GM12878 (cell line): ENCODE measurements around the gene BCL11A. TPM values are rescaled to one million over a fixed set of nuclear protein-coding genes. Genes with fewer than 3 reads are reported as not detected.

Experiments used
- ASH2L ChIP-seq: fragments of 300-600, 200-600 bp; sonication (generic); IDR thresholded peaks from 2 replicates; pipeline ENCODE4 v1.6.1; 2017; ENCODE audit warnings: low read depth, mild to moderate bottlenecking, borderline replicate concordance
- BCL3 ChIP-seq: IDR thresholded peaks from 2 replicates; pipeline ENCODE4 v1.6.1; 2011; ENCODE audit warnings: borderline replicate concordance, low read depth, mild to moderate bottlenecking, moderate library complexity, low read length; ENCODE audit not compliant: insufficient read depth, poor library complexity, severe bottlenecking
- CEBPZ ChIP-seq: fragments of 150-350 bp; IDR thresholded peaks from 2 replicates; pipeline ENCODE4 v1.6.1; 2016; ENCODE audit warnings: low read depth, low read length
- CHD2 ChIP-seq: IDR thresholded peaks from 2 replicates; pipeline ENCODE4 v1.6.1; 2011; ENCODE audit warnings: low read depth, low read length, improper control_type of control experiment, borderline replicate concordance
- DPF2 ChIP-seq: fragments of 450-650 bp; IDR thresholded peaks from 2 replicates; pipeline ENCODE4 v1.6.1; 2017; ENCODE audit warnings: mild to moderate bottlenecking
- EP300 ChIP-seq, 2 experiments: fragments of 150-350 bp in 1 of 2; IDR thresholded peaks; 2 replicates each; pipeline ENCODE4 v1.6.1; 2011 to 2012; ENCODE audit warnings: low read depth in 2 of 2, low read length in 2 of 2, borderline replicate concordance in 1 of 2, improper control_type of control experiment in 1 of 2, inconsistent platforms in 1 of 2; ENCODE audit not compliant: control insufficient read depth in 1 of 2
- FOXK2 ChIP-seq: fragments of 450-650 bp; IDR thresholded peaks from 2 replicates; pipeline ENCODE4 v1.6.1; 2017; ENCODE audit warnings: mild to moderate bottlenecking, moderate library complexity
- GATAD2B ChIP-seq: fragments of 450-650 bp; conservative IDR thresholded peaks from 2 replicates; pipeline ENCODE4 v1.6.1; 2017; ENCODE audit warnings: low read depth, mild to moderate bottlenecking, moderate library complexity
- HCFC1 ChIP-seq: fragments of 150-350 bp; IDR thresholded peaks from 2 replicates; pipeline ENCODE4 v1.6.1; 2014; ENCODE audit warnings: low read length
- MEF2B ChIP-seq: fragments of 450-650 bp; IDR thresholded peaks from 2 replicates; pipeline ENCODE4 v1.6.1; 2018; ENCODE audit warnings: mild to moderate bottlenecking, moderate library complexity; ENCODE audit not compliant: partially characterized antibody, poor library complexity, severe bottlenecking
- MTA2 ChIP-seq: fragments of 450-650 bp; IDR thresholded peaks from 2 replicates; pipeline ENCODE4 v1.6.1; 2016; ENCODE audit warnings: low read depth, mild to moderate bottlenecking, moderate library complexity
- NKRF ChIP-seq: fragments of 450-650 bp; conservative IDR thresholded peaks from 2 replicates; pipeline ENCODE4 v1.6.1; 2017; ENCODE audit warnings: mild to moderate bottlenecking, moderate library complexity
- NRF1 ChIP-seq: conservative IDR thresholded peaks from 2 replicates; pipeline ENCODE4 v1.6.1; 2011; ENCODE audit warnings: mild to moderate bottlenecking, low read depth, low read length, improper control_type of control experiment
- PAX5 ChIP-seq: IDR thresholded peaks from 2 replicates; pipeline ENCODE4 v1.6.1; 2011; ENCODE audit warnings: low read depth, low read length, borderline replicate concordance
- PML ChIP-seq: IDR thresholded peaks from 2 replicates; pipeline ENCODE4 v1.6.1; 2012; ENCODE audit warnings: low read length, inconsistent platforms
- SMAD5 ChIP-seq: IDR thresholded peaks from 2 replicates; pipeline ENCODE4 v1.6.1; 2016; ENCODE audit warnings: antibody characterized with exemption, low read depth
- SMARCA5 ChIP-seq: fragments of 450-650 bp; IDR thresholded peaks from 2 replicates; pipeline ENCODE4 v1.6.1; 2017; ENCODE audit warnings: mild to moderate bottlenecking
- SMC3 ChIP-seq: IDR thresholded peaks from 2 replicates; pipeline ENCODE4 v1.6.1; 2011; ENCODE audit warnings: low read length, improper control_type of control experiment, borderline replicate concordance
- ZBTB40 ChIP-seq: fragments of 450-650 bp; IDR thresholded peaks from 2 replicates; pipeline ENCODE4 v1.6.1; 2016; ENCODE audit warnings: mild to moderate bottlenecking, moderate library complexity, borderline replicate concordance
- ZNF384 ChIP-seq: IDR thresholded peaks from 2 replicates; pipeline ENCODE4 v1.6.1; 2012; ENCODE audit warnings: low read depth, mild to moderate bottlenecking, low read length, improper control_type of control experiment, borderline replicate concordance
- polyA plus RNA-seq, 11 experiments: library from polyadenylated mRNA; depleted of rRNA in 4 of 11; unstranded in 6 of 11; stranded (reverse) in 5 of 11; fragments of >200 nt; fragmentation: Nextera tagmentation in 4 of 11; fragmentation: Illumina TruSeq in 1 of 11; extraction: Ambion mirVana in 4 of 11; extraction: Trizol in 1 of 11; gene quantifications; 1 replicate in 1 of 11; 2 replicates in 10 of 11; pipeline versions ENCODE4 v1.2.1 to v1.2.3, GENCODE V29; 2011 to 2016; ENCODE audit warnings: inconsistent platforms in 2 of 11, missing spikeins in 2 of 11, low read depth in 1 of 11
- total RNA-seq, 4 experiments: library from RNA; depleted of rRNA in 3 of 4; stranded (reverse); fragments of >200 nt in 3 of 4; fragmentation: Illumina TruSeq in 1 of 4; extraction: Trizol in 1 of 4; gene quantifications; 2 replicates each; pipeline versions ENCODE4 v1.2.1 to v1.2.3, GENCODE V29; 2013 to 2021

Gene BCL11A
- total and polyA plus RNA-seq, 10 of the 15 experiments (the other 5 are each of a cell fraction or from before 2014, with no cell fraction given) = 7.5 to 26.6 (median 11.1) TPM; not detected in 1

GRCh38 chr2:60413814-60414168 is 139.7 kb downstream of the BCL11A start (continued):
- TF ChIP-seq CEBPZ = no peak
- no peak for TF ChIP-seq ZBTB40
- TF ChIP-seq SMARCA5 = no peak
- no peak for TF ChIP-seq CHD2
- no peak for TF ChIP-seq SMAD5
- no peak for TF ChIP-seq GATAD2B
- no peak for TF ChIP-seq BCL3
- TF ChIP-seq PAX5 = peak; percentile 68
- TF ChIP-seq EP300 (IDR thresholded peaks at IDR 0.05; ENCODE audit: borderline replicate concordance in 1 of 2, control insufficient read depth in 1 of 2, low read depth in 2 of 2, low read length in 2 of 2) = no peak
- no peak for TF ChIP-seq NKRF
- no peak for TF ChIP-seq MTA2
- no peak for TF ChIP-seq ZNF384
- no peak for TF ChIP-seq ASH2L
- no peak for TF ChIP-seq SMC3
- no peak for TF ChIP-seq FOXK2
- no peak for TF ChIP-seq NRF1
- no peak for TF ChIP-seq PML
- no peak for TF ChIP-seq DPF2
- no peak for TF ChIP-seq HCFC1
- no peak for TF ChIP-seq MEF2B
